GM18507 (cell line): ENCODE measurements around the gene MT1G.
A peak's percentile ranks its signal among the peaks of the same experiment; 100 is the strongest.
"Not testable (repeated sequence)": the region's sequence is repeated elsewhere in the genome, so short reads cannot be mapped to it uniquely, and the experiment has no call there.

Source experiments
- DNase-seq: peaks from one replicate; pipeline ENCODE4 v3.0.0; 2011; ENCODE audit warnings: low read depth; ENCODE audit not compliant: insufficient read length; ENCODE audit errors: extremely low spot score
- FAIRE-seq: peaks from 2 replicates; lab custom pipeline; 2011; peaks lifted over from hg19 to GRCh38; lab: Jason Lieb, UNC

The MT1G gene

DNA sequence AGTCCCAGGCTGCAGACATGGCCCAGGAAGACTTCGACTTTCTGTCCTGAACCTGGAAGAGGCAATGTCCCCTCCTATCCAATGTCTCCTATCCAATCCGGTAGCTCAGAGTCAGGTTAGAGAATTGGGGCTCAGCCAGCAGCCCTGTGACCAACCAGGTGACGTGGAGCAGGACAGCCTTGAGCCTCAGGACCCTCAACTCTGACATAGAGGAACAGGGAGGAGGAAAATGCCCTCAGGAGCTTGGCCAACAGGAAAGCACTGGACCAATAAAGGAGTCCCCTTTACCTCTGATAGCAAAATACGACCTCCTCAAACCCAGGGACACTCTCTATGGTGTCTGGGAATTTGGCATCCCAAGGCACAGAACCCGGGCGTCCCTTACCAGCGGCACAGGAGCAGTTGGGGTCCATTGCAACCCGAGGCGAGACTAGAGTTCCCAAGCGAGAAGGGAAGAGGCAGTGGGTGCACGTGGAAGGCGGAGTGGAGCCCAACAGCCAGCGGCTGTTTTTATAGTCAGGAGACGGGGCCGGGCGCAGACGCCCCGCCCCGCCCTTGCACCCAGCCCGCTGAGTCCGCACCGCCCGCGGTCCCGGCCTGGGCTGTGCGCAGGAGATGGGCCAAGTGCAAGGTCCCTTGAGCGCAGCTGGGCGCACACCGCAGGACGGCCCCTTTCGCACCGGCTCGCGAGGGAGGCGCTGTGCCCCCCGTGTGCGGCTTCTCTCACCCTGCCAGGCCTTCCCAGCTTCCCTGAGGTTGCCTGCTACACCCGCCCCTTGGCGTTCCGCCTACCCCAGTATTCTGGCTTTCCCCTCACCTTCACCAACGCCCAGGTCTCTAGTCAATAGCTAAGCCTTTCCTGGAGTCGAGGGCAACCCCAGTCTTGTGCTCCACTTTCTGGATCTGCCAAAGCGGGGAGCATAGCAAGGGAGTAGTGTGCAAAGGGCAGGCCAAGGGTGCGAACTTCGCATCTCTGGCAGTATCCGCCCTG, at the start of gene MT1G:
TSS of gene MT1G (minus strand) at position 485 of the 991 bp plus-strand sequence. CDS start at position 413, 72 bp downstream.
- FAIRE-seq = no peak
- DNase-seq = no peak

DNA sequence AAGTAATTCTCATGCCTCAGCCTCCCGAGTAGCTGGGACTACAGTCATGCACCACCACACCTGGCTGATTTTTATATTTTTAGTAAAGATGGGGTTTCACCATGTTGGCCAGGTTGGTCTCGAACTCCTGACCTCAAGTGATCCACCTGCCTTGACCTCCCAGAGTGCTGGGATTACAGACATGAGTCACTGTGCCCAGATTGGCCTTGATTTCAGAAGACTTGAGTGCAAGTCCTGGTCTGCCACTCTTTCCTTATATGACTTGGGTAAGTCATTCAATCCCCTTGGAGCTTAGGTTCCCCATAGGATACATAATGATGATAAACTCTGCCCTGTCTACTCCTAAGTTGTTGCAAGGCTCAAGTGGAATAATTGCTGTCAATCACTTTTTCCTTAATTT, 49.7 kb upstream of the MT1G start:
- not testable (repeated sequence) for FAIRE-seq, DNase-seq

DNA sequence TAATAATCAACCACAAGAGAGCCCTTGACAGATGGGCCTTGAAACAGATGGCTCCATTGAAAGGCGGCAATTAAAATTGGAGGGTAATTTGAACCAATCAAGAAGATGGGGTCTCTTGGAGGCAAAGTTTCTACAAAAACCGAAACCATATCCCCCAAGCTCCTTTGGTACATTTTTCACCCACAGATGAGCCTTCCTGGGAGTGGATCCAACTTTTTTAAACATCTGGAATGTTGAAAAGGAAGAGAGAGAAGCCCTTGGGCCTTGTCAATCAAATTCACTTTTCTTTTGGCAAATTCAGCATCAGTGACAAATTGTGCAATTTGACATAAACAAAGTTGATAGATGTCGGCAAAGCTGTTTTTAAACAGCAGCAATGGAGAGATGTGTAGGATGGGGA, 48.9 kb upstream of the MT1G start:
- DNase-seq (no peak), FAIRE-seq (peak; percentile 45)

DNA sequence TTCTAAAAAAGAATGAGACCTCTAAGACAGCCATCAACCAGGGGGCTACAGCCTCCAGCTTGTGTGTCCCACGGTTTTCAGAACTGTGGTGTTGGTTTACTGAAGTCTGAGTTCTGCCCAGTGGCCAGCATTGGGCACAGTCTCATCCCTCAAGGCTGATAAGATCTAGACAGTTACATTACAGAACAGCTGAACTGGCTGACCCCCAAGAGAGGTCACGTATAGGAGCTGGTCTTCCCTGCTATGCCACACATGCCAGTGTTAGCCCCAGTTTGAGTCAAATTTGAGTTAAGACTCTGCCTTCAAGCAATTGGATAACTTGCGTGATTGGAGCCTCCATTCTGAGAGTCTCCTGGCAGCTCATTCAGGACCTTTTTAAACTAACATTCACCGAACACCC, 47.3 kb upstream of the MT1G start:
- no peak for FAIRE-seq
- DNase-seq = no peak

DNA sequence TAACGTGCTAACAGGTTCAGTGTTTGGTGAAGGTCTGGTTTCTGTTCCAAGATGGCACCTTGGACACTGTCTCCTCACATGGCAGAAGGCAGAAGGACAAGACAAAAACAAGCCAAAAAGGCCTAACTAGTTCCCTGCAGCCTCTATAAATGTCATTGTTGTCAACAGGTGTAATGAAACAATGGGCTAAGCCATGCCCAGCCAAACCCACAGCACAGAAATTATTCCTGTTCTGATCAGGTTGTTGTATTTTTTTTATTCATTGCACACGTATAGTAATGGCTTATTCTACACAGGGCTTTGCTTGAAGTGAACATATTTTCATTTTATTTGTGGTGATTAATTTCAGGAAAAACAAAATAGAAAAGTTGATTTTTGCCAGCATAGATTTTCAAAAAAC, 45.9 kb upstream of the MT1G start:
- no peak for DNase-seq
- no peak for FAIRE-seq

DNA sequence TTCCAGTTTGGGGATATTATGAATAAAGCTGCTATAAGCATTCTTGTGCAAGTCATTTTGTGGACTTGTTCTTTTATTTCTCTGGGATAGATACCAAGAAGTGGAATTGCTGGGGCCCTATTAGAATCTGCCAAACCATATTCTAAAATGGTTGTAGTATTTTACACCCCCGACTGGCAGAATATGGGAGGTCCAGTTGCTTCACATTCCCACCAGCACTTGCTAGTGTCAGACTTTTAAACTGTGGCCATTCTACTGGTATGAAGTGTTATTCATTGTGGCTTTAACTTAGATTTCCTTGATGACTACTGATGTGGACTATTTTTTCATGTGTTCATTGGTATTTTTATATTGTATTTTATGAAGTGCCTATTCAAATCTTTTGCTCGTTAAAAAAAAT, 44.0 kb upstream of the MT1G start:
- no peak for DNase-seq
- no peak for FAIRE-seq

DNA sequence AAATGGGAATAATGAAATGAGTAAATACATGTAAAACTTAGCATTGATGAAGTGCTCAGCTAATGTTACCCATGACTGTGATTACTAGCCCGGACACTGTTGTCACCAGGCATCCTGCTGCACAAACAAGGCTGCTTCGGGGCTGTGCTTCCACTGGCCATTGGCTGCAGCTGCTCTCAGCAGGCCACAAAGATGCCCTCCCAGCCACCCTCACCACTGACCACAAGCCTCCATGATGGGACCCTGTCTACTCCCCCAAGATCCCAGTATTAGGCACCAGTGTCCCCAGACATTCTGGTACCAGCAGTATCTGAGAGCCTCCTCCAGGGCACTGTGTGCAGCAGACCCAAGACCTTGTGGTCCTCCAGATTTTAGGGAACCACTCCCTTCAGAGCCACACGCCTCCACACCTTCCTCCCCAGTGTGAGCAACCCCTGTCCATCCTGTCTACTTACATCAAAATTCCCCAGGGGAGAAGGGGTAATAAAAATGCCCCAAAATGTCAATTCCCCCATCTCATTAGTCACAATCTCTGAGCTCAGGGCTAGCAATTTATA, 42.4 kb upstream of the MT1G start:
- FAIRE-seq (no peak), DNase-seq (no peak)

DNA sequence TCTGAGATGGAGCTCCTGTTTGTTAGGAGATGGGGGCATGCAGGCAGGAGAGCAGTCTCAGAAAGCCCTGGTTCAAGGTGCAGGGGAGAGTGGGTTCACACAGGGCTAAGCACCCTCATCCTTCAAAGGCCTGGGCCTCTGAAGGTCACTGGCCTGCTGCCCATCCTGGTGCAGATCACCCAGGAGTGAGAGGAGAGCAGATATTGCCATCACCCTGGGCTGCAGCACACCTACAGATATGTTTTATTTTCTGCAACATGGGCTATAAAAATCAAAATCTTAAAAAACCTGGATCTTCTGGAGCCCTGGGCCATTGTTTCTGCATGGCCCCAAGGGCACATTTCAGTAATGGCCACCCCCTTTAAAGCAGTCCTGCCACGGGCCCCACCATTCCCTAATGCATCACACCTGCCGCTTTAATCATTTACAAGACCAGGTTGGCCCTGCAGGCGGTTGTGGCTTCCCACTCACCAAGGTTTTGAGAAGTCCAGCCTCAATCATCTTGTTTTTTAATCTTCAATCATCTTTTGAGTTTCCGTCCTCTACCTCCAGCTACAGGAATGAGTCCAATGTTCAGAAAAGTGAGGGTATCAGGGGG, 41.7 kb upstream of the MT1G start:
- DNase-seq (no peak), FAIRE-seq (no peak)

DNA sequence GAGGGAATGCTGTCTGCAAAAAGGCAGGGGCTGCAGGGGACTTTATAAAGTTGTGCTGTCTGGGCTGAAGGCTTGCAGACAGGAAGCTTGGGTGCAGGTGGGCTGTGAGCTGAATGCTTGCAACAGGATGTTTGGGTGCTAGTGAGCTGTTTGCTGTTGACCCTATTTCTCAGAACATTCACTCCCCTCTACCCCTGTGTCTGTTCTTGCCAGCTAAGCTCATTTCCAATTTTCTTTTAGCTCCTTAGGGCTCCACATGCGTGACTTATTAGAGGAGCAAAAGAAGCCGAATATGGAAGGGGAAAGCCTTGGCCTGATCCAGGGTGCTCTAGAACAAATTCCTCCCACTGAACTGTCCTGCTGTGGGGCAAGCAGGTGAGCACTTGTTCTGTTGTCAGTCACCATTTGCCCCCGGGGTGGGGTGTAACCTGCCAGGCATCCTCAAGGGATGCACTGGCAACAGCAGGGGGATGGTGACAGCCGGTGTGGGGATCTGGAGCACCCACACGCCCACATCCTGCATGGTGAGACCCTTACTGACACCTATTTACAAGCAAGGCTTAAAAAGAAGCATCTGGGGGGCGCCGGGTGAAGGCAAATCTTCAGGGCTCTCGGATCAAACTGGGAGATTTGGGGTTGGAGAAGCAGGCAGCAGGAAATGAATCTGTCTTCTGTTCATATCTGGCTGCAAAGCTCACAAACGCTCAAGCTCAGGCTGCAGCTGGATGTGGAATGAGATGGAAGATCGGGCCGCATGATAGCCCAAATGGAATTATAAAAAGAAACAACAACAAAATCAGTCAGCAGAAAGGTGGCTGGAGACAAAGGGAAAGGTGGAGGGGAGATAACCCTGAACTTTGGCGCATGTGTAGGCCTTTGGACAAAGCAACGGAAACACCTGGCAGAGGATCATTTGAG, 40.9 kb upstream of the MT1G start:
- FAIRE-seq = no peak
- no peak for DNase-seq

DNA sequence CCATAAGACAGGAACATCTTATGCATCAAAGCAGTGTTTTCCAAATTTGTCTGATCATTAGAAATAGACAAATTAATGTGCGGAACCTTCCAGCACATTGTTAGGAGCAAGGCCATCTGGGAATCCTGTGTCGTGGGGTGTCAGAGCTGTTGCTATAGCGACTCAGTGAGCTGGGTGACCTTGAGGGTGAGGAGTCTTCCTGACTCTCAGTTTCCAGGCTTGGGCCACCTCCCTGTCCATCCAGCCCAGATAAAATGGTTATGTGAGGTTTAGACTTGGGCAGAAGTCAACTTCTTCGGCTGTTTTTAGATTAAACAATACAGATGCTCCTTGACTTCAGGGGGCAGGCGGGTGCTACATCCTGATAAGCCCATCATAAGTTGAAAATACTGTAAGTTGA, 35.0 kb upstream of the MT1G start:
- FAIRE-seq (no peak), DNase-seq (no peak)

DNA sequence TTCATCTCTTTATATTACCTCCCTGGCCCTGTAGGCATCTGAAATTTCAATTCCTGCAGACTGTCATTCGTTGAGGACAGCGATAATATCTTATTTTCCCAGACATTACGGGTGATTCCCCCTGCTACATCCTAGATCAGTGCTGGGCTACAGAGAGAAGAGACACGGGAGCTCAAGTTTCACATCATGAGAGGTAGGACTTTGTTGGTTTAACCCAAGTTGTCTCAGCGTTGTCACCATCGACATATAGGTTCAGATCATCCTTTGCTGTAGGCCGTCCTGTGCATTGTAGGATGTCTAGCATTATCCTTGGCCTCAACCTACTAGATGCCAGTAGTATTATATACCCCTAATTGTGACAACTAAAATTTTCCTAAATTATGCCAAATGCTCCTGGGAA, 33.7 kb upstream of the MT1G start:
- FAIRE-seq = no peak

DNA sequence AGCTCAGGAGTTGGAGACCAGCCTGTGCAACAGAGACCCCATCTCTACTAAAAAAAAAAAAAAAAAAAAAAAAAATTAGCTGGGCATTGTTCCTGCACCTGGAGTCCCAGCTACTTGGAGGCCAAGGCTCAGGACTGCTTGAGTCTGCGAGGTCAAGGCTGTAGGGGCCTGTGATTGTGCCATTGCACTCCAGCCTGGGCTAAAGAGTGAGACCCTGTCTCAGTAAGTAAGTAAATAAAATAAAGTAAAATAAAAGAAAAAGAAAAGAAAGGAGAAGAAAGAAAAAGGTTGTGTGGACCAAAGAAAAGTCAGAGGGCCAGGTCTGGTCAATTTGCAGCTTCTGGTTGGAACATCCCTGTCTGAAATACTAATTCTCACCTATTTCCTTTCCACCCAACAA, 32.8 kb upstream of the MT1G start:
- DNase-seq (no peak), FAIRE-seq (no peak)

More for the DNA sequence above, 33.7 kb upstream of the MT1G start:
- no peak for DNase-seq

DNA sequence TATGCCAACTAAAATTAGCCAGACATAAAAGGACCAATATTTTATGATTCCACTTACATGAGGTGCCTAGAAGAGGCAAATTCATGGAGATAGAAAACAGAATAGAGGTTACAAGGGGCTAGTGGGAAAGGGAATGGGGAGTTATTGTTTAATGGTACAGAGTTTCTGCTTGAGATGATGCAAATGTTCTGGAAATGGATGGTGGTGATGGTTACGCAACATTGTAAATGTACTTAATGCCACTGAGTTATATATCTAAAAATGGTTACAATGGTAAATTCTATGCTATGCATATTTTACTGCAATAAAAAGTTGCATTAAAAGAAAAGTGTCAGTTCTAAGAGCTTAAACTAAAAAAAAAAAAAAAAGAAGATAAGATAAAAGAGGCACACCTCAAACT, 32.3 kb upstream of the MT1G start:
- FAIRE-seq (no peak), DNase-seq (no peak)

DNA sequence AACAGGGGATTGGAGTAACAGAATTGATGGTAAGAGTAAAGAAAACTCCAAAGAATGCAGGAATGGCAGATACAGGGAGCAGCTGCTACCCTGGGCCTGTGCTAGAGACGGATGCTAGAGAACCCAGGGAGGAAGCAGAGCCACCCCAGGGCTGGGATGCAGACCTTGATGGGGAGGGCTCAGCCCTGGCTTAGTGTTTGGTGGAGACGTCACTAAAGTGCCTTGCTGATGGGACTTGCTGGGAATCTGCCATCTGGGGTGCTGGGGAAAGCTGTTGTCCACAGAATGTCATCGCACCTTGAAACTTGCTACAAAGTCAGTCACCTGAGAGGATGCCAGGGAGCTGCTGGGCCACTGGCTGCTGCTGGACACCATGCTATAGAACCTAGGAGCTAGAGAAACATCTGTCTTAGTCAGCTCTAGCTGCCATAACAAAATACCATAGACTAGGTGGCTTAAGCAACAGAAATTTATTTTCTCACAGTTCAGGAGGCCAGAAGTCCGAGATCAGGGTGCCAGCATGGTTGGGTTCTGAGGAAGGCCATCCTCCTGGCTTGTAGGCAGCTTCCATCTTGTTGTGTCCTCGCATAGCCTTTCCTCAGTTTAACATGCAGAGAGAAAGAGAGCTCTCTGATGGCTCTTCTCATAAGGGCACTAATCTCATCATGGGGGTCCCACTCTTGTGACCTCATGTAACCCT, 29.7 kb upstream of the MT1G start:
- DNase-seq = no peak
- no peak for FAIRE-seq

DNA sequence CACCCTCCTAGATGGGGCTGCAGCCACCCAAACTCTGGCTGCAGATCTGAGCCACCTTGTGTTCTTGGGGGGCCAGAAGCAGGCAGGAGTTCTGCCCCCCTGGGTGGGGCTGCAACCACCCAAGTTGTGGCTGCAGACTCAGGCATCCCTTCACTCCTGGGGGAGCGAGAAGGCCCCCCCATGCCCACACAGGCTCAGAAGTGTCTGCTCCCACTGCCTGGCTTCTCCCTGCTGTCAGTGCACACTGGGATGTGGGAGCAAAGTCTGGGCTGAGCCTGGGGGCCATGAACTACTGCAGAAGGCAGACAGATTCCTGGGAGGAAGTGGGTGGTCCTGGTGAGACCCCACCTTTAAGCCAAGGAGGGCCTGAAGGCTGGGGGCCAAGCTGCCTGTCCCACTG, 27.4 kb upstream of the MT1G start:
- no peak for DNase-seq
- FAIRE-seq = no peak

DNA sequence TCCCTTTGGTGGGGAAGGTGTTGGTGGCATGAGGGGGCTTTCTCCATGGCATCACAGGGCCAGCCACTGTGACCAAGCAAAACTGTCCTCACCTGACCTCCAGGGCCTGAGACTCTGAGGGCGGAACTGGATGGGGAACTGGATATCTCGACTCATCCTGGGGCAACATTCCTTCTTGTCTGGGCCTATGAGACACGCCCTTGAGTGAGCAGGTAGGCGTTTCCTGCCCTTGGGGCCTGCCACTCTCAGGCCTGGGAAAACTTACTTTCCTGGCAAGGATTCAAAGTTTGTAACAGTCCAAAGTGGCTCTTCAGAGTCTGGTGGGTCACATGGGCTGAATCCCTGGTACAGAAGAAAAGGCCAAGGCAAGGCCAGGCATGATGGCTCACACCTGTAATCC, 24.0 kb upstream of the MT1G start:
- FAIRE-seq = no peak
- no peak for DNase-seq

DNA sequence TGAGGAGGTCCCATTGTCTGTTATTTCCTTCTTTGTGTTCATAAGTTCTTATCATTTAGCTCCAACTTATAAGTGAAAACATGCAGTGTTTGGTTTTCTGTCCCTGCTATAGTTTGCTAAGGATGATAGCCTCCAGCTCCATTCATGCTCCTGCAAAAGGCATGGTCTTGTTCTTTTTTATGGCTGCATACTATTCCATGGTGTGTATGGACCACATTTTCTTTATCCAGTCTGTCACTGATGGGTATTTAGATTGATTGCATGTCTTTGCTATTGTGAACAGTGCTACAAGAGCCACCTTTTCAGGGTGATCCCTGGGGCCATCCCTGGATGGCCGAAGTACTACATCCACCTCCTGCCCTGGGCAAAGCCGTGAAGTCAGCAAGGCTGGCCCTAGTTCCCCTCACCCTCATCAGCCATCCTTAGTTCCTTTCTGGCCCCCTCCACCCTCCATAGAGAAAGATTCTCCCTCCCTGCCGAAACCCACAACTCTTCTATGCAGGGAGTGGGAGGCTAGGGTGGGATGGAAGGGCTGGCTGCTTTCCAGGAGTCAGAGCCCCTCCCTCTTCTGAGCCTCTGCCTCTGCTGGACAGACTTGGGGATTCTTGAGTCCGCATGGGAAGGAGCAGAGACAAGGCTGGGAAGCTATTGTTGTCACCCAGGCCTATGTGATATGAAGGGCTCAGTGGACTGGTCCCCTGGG, 22.7 kb upstream of the MT1G start:
- no peak for FAIRE-seq
- no peak for DNase-seq

DNA sequence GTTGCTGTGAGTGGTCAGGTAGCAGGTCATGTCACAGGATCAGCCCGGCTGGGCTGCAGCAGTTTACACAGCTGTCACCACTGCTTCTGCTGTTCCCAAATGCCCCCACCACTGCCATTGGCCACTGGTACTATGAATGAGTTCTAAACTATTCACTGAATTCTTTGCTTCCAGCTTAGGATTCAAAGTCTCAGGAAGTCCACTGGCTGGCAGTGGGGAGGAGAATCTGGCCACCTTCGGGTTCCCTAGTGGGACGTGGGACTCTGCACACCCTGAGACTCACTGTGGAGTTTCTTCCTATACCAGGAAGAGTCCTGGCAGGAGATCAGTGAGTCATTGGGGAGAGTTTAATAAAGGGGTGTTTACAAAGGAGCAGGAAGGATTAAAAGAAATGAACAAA, 21.3 kb upstream of the MT1G start:
- FAIRE-seq = no peak
- DNase-seq = no peak

DNA sequence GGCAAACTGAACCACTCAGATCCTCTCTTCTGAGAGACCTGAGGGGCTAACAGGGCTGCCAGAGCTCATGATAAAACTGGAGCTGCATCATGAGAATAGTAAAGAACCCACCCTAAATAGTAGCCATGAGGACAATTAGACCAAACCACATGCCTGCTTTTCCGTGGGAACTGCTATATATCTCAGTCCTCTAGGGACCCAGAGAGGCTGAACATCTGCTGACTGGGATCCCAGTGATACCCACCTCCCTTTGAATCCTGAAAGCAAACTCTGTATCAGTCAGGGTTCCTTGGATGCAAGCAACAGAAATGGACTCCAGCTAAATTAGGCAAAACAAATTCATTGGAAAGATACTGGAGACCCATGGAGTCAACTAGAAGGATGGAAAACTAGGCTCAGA, 20.9 kb upstream of the MT1G start:
- no peak for FAIRE-seq
- DNase-seq = no peak
